ENCODE results near the gene MYBBP1A.

- TF ChIP-seq SNAI2 (CRISPR knock-in tag; IDR thresholded peaks at IDR 0.05) (no peak), TOX (CRISPR knock-in tag; IDR thresholded peaks at IDR 0.05; ENCODE audit: borderline replicate concordance) (no peak), PATZ1 (CRISPR knock-in tag; IDR thresholded peaks at IDR 0.05; ENCODE audit: borderline replicate concordance) (no peak), OSR1 (CRISPR knock-in tag; IDR thresholded peaks at IDR 0.05) (no peak), ZNF8 (CRISPR knock-in tag; IDR thresholded peaks at IDR 0.05) (no peak), ISL1 (CRISPR knock-in tag; IDR thresholded peaks at IDR 0.05) (no peak)
Measured at GRCh38 chr17:4542003-4542725, 13.0 kb downstream of the MYBBP1A start.
